Memory B cell (primary cell): ENCODE results near the gene ZFP69B.
"Not testable (repeated sequence)": the region's sequence is repeated elsewhere in the genome, so short reads cannot be mapped to it uniquely, and the experiment has no call there.

Source experiments
- ATAC-seq: fragments of 150-1000 bp; cut with Tn5 transposase; 2 replicates; pipeline ENCODE4 v1.10.0; 2021; ENCODE audit warnings: low read depth, mild to moderate bottlenecking, moderate library complexity
- DNase-seq, 2 donors: peaks; one replicate each; pipeline ENCODE4 v3.0.0; 2022; ENCODE audit warnings: low spot score in 2 of 2
- H3K27ac Mint-ChIP-seq: one replicate; pipeline ENCODE4 v1.8.0; 2022; ENCODE audit warnings: mild to moderate bottlenecking, moderate library complexity, mixed read lengths
- H3K27me3 Mint-ChIP-seq: one replicate; pipeline ENCODE4 v1.8.0; 2022; ENCODE audit warnings: mixed read lengths
- H3K36me3 Mint-ChIP-seq: one replicate; pipeline ENCODE4 v1.8.0; 2022; ENCODE audit warnings: mild to moderate bottlenecking, mixed read lengths
- H3K4me1 Mint-ChIP-seq: one replicate; pipeline ENCODE4 v1.8.0; 2022; ENCODE audit warnings: mixed read lengths
- H3K4me3 Mint-ChIP-seq: one replicate; pipeline ENCODE4 v1.8.0; 2022; ENCODE audit warnings: mild to moderate bottlenecking, moderate library complexity, mixed read lengths
- H3K9me3 Mint-ChIP-seq: one replicate; pipeline ENCODE4 v1.8.0; 2022; ENCODE audit warnings: mixed read lengths

Gene ZFP69B

DNA sequence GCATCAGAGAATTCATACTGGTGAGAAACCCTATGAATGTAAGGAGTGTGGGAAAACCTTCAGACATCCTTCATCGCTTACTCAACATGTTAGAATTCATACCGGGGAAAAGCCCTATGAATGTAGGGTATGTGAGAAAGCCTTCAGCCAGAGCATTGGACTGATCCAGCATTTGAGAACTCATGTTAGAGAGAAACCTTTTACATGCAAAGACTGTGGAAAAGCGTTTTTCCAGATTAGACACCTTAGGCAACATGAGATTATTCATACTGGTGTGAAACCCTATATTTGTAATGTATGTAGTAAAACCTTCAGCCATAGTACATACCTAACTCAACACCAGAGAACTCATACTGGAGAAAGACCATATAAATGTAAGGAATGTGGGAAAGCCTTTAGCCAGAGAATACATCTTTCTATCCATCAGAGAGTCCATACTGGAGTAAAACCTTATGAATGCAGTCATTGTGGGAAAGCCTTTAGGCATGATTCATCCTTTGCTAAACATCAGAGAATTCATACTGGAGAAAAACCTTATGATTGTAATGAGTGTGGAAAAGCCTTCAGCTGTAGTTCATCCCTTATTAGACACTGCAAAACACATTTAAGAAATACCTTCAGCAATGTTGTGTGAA is 12.8 kb downstream of the ZFP69B start:
- Mint-ChIP-seq H3K4me3 (no peak overlapping the region), H3K36me3 (peaks cover 51% of the 10 kb centered on the region), H3K27ac (no peak overlapping the region), H3K27me3 (no peaks in the 10 kb centered on the region), H3K9me3 (peaks cover 35% of the 10 kb centered on the region), H3K4me1 (no peaks in the 10 kb centered on the region)
- no peak for ATAC-seq
- no peak for DNase-seq

DNA sequence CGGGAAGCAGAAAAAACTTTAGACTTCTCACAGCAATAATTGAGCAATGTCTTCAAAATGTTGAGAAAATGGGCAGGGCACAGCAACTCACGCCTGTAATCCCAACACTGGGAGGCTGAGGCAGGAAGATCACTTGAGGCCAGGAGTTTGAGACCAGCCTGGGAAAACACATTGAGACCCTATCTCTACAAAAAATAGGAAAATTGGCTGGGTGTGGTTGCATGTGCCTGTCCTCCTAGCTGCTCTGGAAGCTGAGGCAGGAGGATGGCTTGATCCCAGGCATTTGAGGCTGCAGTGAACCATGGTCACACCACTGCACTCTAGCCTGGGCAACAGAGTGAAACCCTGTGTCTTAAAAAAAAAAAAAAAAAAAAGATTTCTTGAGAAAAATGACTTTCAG is 19.1 kb downstream of the ZFP69B start:
- DNase-seq = no peak
- Mint-ChIP-seq H3K4me1 (no peaks in the 10 kb centered on the region), H3K36me3 (peaks cover 31% of the 10 kb centered on the region), H3K9me3 (peaks cover 35% of the 10 kb centered on the region), H3K27me3 (no peaks in the 10 kb centered on the region), H3K27ac (no peak overlapping the region), H3K4me3 (no peak overlapping the region)
- ATAC-seq = no peak

DNA sequence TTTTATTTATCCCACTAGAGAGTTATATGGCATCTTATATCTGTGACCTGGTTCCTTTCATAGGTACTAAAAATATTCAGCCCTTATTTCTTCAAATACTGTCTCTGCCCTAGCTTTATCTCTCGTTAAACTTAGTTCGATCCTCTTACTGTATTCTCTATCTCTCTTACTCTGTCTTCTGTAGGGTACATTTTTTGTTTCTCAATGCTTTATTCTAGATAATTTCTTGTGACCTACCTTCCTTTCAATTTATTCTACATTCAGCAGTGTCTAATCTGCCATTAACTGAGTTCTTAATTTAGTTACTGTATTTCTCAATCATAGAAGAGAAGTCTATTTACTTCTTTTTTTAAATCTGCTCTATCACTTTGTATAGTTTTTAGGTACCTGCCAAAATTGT is 25.0 kb downstream of the ZFP69B start:
- Mint-ChIP-seq H3K27ac (no peak overlapping the region), H3K27me3 (no peaks in the 10 kb centered on the region), H3K4me3 (no peak overlapping the region), H3K9me3 (peaks cover 20% of the 10 kb centered on the region), H3K36me3 (peaks cover 14% of the 10 kb centered on the region), H3K4me1 (peaks cover 12% of the 10 kb centered on the region)
- DNase-seq = no peak
- no peak for ATAC-seq

DNA sequence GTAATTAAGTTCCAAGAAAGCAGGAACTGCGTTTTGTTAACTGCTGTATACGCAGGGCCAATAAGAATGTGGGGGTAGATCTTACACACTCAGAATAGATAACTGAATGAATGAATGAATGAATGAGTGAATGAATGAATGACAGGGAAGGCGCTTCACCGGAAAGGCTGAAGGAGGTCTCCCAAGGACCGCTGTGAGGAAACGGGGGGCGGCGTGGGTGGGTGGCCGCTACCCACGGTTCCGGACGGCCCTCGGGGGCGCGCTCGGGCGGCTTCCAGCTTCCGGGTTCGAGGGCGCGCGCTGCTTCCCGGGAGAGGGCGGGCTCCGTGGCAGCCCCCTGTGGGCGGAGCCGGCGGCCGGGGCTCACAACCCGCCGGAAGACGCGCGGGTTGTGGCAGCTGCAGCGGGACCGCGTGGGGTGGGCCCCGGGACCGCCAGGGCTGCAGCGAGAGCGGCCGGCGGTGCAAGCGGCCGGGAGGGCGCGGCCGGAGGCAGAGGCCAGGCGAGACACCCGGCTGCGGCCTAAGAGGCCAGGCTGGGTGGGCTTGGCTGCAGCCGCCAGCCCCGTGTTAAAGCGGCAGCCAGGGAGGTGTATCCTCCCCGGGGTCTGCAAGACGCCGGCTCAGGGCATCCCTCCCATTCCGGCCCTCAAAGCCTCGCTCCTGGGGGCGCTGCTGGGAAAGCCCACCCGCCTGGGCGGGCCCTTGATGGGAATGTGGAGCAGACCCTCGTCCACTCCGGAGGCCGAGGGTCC is 26.8 kb downstream of the ZFP69B start, which contains the start of gene ZFP69:
TSS of gene ZFP69 (plus strand) at position 367 of the 754 bp plus-strand sequence. CDS start 2,072 bp downstream, outside the sequence.
- ATAC-seq = peak; percentile 95

DNA sequence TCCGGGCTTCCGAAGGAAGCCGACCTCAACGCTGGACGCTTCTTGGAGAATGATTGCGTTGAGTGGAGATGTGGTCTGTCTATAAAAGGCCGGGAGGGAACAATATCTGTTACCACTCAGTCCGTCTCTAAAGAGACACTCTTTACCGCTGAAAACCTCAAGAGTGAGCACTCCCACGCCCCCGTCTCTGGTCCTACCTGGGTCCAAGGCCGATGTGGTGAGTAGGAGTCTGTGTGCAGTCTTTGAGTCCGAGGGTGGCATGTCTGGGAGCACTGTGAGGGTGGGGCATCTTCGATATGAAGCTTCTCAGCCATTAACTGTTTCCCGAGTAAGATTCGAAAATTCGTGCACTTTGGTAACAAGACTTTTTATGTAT is 27.4 kb downstream of the ZFP69B start:
- peak overlapping the region; percentile 82 for H3K4me3 Mint-ChIP-seq
- peaks cover 21% of the 10 kb centered on the region for H3K9me3 Mint-ChIP-seq
- no peaks in the 10 kb centered on the region for H3K27me3 Mint-ChIP-seq
- peak overlapping the region; percentile 48 for H3K27ac Mint-ChIP-seq
- peak in 1 of 2 donors; percentile 3 for DNase-seq
- peak; percentile 28 for ATAC-seq
- peaks cover 28% of the 10 kb centered on the region for H3K36me3 Mint-ChIP-seq
- H3K4me1 Mint-ChIP-seq = peaks cover 12% of the 10 kb centered on the region

More for the DNA sequence above, 26.8 kb downstream of the ZFP69B start, which contains the start of gene ZFP69:
- Mint-ChIP-seq H3K27ac (peak within 1 kb of the TSS; percentile 83), H3K4me1 (peaks cover 12% of the 10 kb centered on the region), H3K4me3 (peak within 1 kb of the TSS; percentile 94), H3K36me3 (peaks cover 24% of the 10 kb centered on the region), H3K9me3 (peaks cover 19% of the 10 kb centered on the region), H3K27me3 (no peaks in the 10 kb centered on the region)
- peak; percentile 57 to 59 for DNase-seq

DNA sequence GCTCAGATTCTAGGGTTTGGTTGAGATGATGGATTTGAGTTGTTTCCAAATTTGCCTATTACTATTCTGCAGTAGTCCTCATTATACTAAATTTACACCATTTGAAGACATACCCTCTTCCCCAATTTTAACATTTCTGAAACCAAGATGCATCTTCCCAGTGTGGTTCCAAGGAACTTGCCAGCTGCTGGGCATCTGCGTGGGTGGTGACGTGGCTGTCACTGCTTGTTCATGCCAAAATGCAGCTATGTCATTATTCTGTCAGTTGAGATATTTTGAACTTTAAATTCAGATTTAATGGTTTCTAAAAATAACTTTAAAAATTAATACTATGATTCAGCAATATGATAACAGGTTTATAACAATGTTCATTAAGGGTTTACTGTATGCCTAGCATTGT is 28.0 kb downstream of the ZFP69B start:
- peak overlapping the region; percentile 82 for H3K4me3 Mint-ChIP-seq
- peaks cover 12% of the 10 kb centered on the region for H3K4me1 Mint-ChIP-seq
- peak overlapping the region; percentile 48 for H3K27ac Mint-ChIP-seq
- H3K9me3 Mint-ChIP-seq = peaks cover 16% of the 10 kb centered on the region
- no peaks in the 10 kb centered on the region for H3K27me3 Mint-ChIP-seq
- no peak for ATAC-seq
- peaks cover 30% of the 10 kb centered on the region for H3K36me3 Mint-ChIP-seq
- no peak for DNase-seq

DNA sequence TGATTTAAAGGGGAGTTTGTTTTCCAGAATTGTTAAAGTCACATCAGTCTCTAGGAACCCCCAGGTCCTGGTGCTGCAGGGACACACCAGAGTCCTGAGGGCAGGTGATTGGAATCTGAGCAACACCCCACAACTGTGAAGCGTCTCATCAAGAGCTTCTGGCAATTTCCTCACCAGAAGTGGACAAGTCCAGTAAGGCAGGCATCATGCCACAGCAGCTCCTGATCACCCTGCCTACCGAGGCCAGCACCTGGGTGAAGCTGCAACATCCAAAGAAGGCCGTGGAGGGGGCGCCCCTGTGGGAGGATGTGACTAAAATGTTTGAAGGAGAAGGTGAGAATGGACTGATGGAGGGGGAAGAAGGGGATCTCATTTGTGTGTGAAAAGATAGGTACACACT is 28.9 kb downstream of the ZFP69B start:
- peak overlapping the region; percentile 29 for H3K27ac Mint-ChIP-seq
- ATAC-seq = no peak

DNA sequence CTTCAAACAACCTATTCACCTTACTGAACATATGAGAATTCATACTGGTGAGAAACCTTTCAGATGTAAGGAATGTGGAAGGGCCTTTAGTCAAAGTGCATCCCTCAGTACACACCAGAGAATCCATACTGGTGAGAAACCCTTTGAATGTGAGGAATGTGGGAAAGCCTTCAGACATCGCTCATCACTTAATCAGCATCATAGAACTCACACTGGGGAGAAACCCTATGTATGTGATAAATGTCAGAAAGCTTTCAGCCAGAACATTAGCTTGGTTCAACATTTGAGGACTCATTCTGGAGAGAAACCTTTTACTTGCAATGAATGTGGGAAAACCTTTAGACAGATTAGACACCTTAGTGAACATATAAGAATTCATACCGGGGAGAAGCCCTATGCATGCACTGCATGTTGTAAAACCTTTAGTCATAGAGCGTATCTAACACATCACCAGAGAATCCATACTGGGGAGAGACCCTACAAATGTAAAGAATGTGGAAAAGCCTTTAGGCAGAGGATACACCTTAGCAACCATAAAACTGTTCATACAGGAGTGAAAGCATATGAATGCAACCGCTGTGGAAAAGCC is 45.1 kb downstream of the ZFP69B start:
- H3K27ac Mint-ChIP-seq = no peak overlapping the region
- peaks cover 30% of the 10 kb centered on the region for H3K9me3 Mint-ChIP-seq
- peaks cover 59% of the 10 kb centered on the region for H3K36me3 Mint-ChIP-seq

More for the DNA sequence above, 28.9 kb downstream of the ZFP69B start:
- Mint-ChIP-seq H3K36me3 (peaks cover 37% of the 10 kb centered on the region), H3K27me3 (no peaks in the 10 kb centered on the region), H3K4me1 (peaks cover 12% of the 10 kb centered on the region), H3K4me3 (no peak overlapping the region), H3K9me3 (peaks cover 16% of the 10 kb centered on the region)
- no peak for DNase-seq

DNA sequence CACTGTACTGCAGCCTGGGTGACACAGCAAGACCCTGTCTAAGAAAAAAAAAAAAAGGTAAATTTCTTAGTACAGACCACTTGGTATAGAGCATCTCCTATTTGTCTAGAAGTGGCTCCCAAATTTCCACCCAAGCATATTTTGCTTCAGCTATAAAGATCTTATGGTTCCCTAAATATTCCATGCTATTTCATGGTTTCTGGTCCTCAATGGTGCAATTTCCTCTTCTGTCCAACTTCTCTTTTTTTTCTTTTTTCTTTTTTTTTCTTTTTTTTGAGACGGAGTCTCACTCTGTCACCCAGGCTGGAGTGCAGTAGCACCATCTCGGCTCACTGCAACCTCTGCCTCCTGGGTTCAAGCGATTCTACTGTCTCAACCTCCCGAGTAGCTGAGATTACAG is 52.4 kb downstream of the ZFP69B start:
- not testable (repeated sequence) for H3K27me3 Mint-ChIP-seq, ATAC-seq, H3K27ac Mint-ChIP-seq, H3K4me3 Mint-ChIP-seq, DNase-seq, H3K4me1 Mint-ChIP-seq
- Mint-ChIP-seq H3K36me3 (peaks cover 44% of the 10 kb centered on the region), H3K9me3 (peaks cover 17% of the 10 kb centered on the region)

More for the DNA sequence above, 45.1 kb downstream of the ZFP69B start:
- no peaks in the 10 kb centered on the region for H3K4me1 Mint-ChIP-seq
- H3K27me3 Mint-ChIP-seq = no peaks in the 10 kb centered on the region
- DNase-seq = no peak
- H3K4me3 Mint-ChIP-seq = no peak overlapping the region
- no peak for ATAC-seq

DNA sequence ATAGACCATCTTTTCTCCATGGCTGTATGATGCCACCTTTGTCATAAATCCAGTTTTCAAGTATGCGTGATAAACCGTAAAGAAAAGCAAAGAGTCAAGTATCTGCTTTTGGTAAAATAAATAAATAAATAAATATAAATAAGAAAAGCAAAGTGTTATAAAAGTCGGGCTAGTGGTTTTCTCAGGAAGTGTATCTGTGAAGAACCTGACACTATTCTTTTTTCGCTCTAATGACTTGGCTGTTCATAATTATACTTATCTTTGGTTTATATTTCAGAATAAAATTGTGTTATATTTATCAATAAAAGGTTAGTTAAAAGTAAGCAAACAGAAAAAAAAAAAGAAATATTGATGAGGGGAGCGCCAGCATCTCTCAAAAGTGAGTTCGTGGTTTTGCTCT is 57.7 kb downstream of the ZFP69B start:
- DNase-seq (no peak), ATAC-seq (no peak)
- H3K4me1 Mint-ChIP-seq = peaks cover 10% of the 10 kb centered on the region
- H3K27ac Mint-ChIP-seq = peak overlapping the region; percentile 40
- H3K27me3 Mint-ChIP-seq = no peaks in the 10 kb centered on the region
- H3K4me3 Mint-ChIP-seq = peak overlapping the region; percentile 90
- H3K9me3 Mint-ChIP-seq = peaks cover 15% of the 10 kb centered on the region
- peaks cover 24% of the 10 kb centered on the region for H3K36me3 Mint-ChIP-seq

DNA sequence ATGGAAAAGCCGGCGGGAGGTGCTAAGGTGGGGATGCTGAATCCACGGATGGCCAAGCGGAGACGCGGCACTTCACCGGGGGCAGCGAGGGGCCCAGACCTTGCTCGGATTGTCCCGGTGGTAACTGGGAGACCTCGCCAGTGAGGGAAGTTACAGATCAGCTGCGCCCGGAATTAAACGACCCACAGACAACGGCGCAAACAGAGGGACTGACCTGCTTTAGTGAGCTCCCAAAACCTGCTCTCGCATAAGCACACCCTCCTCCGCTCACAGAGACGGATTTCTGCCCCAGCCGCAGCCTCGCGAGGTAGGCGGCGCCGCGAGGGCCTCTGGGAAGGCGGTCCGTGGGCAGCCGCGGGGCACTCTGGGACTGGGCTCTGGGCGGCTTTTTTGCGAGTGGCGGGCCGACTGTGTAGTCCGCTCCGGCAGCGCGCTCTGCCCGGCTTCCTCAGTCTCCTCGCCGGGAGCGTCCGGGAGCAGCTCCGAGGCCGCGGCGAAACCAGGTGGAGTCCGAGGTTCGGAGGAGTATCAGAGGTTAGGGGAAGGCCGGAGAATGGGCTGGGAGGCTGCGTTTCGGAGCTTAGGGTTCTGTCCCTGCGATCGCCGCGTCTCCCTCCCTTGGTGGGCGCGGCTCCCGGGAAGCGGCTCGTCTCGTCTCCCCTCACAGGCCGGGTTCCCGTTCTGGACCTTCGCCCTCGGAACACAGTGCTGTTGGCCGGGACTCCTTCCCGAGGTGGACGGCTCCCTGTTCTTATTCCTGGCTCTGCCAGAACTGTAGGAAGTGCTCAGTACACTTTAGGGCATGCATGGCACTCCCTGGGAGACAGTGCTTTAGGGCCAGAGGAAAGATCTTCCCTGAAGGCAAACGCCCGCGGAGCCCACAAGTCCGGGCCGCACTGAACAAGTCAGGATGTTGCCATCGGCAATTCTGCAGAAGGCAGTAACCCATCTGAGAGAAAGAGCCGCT is 58.4 kb downstream of the ZFP69B start, which contains the start of gene EXO5:
TSS of gene EXO5 (plus strand) at position 393 of the 967 bp plus-strand sequence. CDS start 5,778 bp downstream, outside the sequence.
- Mint-ChIP-seq H3K4me1 (peaks cover 10% of the 10 kb centered on the region), H3K36me3 (peaks cover 22% of the 10 kb centered on the region), H3K9me3 (peaks cover 15% of the 10 kb centered on the region), H3K27me3 (no peaks in the 10 kb centered on the region), H3K27ac (peak within 1 kb of the TSS; percentile 40), H3K4me3 (peak within 1 kb of the TSS; percentile 90)
- ATAC-seq = peak; percentile 97
- peak; percentile 64 to 72 for DNase-seq
